Activated CD8-positive, alpha-beta memory T cell treated with anti-CD3 and anti-CD28 coated beads, Interleukin-2, amount 50 U/mL, for 24 hours (primary cell): ENCODE data around the gene CCNK.

Experiments used
- DNase-seq: peaks from one replicate; pipeline ENCODE4 v3.0.0-alpha.2; 2020; ENCODE audit errors: extremely low read depth

Gene CCNK

GRCh38 chr14:99507860-99508640, 26.8 kb downstream of the CCNK start:
- DNase-seq = no peak

- DNase-seq = no peak
Observed at GRCh38 chr14:99508896-99509629, 27.9 kb downstream of the CCNK start.

GRCh38 chr14:99509871-99510555, 28.8 kb downstream of the CCNK start:
- DNase-seq = no peak

DNA sequence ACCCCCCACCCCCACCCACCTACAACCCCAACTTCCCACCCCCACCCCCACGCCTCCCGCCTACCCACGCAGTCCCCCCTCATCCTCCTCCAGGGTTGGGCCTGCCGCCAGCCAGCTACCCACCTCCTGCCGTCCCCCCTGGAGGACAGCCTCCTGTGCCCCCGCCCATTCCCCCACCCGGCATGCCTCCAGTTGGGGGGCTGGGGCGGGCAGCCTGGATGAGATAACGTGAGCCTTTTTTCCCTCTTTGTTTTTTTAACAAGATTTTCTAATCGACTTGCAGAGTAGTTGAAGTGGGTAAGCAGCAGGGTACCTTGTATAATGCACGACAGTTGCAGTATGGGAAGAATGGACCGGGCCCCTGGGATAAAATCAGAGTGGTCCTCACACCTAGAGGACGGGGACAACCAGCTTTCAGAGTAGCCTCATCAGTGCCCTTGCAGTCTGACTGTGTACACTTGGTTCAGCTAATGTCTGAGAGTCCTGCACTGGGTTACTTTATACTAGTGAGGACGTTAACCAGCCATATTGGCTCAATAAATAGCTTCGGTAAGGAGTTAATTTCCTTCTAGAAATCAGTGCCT, 29.4 kb downstream of the CCNK start:
- no peak for DNase-seq

GRCh38 chr14:99511421-99512109, 30.4 kb downstream of the CCNK start:
- DNase-seq = no peak

GRCh38 chr14:99512110-99512449, 30.9 kb downstream of the CCNK start:
- DNase-seq = no peak

- no peak for DNase-seq
Observed at GRCh38 chr14:99512571-99513182, 31.5 kb downstream of the CCNK start.

- no peak for DNase-seq
Observed at GRCh38 chr14:99513183-99513694, 32.0 kb downstream of the CCNK start.

- no peak for DNase-seq
Observed at GRCh38 chr14:99513946-99514551, 32.8 kb downstream of the CCNK start.

DNA sequence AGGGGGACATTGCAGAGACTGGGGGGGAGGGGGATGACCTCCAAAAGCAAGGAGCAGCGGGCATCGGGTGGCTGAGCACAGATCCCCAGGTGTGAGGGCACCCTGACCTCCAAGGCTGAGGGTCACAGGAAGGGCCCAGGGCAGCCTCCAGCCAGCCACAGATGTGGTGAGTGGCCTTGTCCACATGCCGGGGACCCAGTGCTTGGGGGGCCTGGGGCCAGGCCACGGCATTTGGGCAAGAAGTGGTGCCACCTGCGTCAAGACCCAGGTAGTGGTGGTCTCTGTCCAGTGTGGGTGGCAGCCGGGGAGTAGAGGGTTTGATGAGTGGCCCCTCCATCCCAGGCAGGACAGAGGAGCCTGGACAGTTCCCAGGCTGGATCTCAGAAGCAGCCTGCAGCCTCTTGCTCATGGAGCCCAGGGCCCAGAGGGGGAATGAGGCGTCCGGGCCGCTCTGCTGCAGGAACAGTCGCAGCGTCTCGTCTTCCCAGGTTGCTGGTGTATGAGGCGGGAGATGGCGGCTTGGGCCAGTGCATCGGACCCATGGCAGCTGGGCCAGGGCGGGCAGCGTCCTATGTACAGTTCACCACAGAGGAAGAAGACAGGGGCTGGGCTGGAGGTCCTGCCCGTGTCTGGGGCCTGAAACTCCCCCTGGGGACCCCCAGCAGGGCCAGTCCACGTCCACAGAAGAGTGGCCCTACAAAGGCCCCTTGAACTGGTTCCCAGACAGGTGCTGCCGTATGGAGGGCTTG, 33.5 kb downstream of the CCNK start:
- no peak for DNase-seq

GRCh38 chr14:99515301-99516155, 34.3 kb downstream of the CCNK start:
- DNase-seq = no peak

DNA sequence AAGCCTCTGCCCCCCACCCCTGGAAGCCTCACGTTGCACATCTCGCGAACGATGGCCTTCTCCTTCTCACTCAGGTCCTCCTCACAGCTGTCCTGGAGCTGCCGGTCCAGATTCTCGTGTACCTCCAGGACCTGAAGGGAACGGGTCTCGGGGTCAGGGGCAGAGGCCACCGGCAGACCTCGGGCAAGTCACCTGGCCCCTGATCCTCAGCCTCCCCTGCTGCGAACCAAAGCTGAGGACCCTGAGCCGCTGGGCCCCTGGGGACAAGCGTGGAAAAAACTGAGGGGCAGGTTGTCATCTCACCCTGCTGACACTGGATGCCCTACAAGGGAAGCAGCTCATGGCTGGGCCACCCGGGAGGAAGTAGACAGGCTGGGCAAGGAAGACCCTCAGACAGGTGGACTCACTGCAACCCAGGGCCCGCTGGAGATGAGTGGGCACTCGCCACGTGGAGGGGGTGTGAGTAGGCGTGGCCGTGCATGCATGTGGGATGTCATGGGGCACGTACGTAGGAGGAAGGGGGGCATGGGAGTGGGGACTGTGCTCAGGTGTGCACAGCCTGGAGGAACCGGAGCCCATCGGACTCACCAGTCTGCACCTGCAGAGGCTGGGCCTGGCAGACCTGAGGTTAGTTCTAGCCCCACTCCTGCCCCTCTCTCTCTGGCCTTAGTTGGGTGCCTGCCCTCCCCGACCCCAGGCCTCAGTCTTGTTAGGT, 35.1 kb downstream of the CCNK start:
- DNase-seq = no peak

- DNase-seq = no peak
Observed at GRCh38 chr14:99516871-99517642, 35.8 kb downstream of the CCNK start.

- DNase-seq = no peak
Observed at GRCh38 chr14:99517643-99518381, 36.6 kb downstream of the CCNK start.

GRCh38 chr14:99518441-99519346, 37.5 kb downstream of the CCNK start:
- DNase-seq = peak; percentile 49

GRCh38 chr14:99519347-99519881, 38.2 kb downstream of the CCNK start:
- no peak for DNase-seq
